HL-60/S4 (cell line): ENCODE data around the gene DRC7.
"Not testable (repeated sequence)": the region's sequence is repeated elsewhere in the genome, so short reads cannot be mapped to it uniquely, and the experiment has no call there.

Experiments used
- in situ Hi-C: fragments of 300-500 bp; cut with MboI; formaldehyde crosslinking; loops from 2 replicates; pipeline ENCODE4 v1.14.3; 2022; ENCODE audit warnings: low sequenced_read_pairs

DRC7 gene

DNA sequence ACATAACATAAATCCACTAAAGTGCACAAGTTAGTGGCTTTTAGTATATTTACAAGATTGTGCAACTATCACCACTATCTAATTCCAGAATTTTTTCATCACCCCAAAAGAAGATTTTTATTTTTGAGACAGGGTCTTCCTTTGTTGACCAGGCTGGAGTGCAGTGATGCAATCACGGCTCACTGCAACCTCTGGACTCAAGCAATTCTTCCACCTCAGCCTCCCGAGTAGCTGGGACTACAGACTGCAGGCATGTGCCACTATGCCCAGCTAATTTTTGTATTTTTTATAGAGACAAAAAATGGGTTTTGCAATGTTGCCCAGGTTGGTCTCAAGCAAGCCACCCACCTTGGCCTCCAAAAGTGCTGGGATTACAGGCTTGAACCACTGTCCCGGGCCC, 15.1 kb downstream of the DRC7 start:
- in situ Hi-C loops, result loop anchor here (25.0 kb wide), 1 partner anchor 122 kb away; no protein-coding TSS in a partner anchor

DNA sequence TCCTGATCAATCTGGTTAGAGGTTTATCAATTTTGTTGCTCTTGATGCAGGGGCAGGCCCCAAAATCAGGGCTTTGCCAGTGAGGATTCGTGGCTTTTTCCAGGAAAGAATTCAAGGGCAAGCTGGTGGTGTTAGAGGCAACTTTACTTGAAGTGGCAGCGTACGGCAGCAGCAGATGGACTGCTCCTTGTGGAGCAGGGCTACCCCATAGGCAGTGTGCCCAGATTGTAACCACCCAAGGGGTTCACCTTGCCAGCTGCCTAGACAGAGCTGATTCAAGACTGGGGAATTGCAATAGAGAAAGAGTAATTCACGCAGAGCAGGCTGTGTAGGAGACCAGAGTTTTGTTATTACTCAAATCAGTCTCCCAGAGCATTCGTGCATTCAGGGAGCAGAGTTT, 16.7 kb downstream of the DRC7 start:
- in situ Hi-C loops, result loop anchor here (25.0 kb wide), 1 partner anchor 124 kb away; no protein-coding TSS in a partner anchor

DNA sequence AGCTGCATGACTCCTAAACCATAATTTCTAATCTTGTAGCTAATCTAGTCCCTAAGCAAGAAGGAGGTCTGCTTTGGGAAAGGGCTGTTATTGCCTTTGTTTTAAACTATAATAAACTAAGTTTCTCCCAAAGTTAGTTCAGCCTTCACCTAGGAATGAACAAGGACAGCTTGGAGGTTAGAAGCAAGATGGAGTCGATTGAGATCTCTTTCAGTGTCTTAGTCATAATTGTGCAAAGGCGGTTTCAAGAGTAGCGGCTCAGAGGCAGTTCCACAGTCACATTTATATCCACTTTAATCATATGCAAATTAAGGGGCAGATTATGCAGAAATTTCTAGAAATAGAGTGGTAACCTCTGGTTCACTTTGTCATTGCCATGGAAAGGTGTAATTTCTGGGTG, 17.4 kb downstream of the DRC7 start:
- in situ Hi-C loops, result loop anchor here (25.0 kb wide), 1 partner anchor 125 kb away; no protein-coding TSS in a partner anchor

DNA sequence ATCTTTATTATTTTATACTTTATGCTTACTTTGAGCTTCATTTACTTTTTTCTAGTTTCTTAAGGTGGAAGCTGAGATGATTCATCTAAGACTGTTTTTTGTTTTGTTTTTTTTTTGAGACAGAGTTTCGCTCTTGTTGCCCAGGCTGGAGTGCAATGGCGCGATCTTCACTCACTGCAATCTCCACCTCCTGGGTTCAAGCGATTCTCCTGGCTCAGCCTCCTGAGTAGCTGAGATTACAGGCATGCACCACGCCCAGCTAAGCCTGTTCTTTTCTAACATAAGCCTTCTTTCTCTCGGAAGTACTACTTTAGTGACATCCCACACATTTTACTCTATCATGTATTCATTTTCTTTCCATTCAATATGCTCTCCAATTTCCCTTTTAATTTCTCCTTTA, 18.0 kb downstream of the DRC7 start:
- in situ Hi-C loops, result loop anchor here (25.0 kb wide), 1 partner anchor 125 kb away; no protein-coding TSS in a partner anchor

DNA sequence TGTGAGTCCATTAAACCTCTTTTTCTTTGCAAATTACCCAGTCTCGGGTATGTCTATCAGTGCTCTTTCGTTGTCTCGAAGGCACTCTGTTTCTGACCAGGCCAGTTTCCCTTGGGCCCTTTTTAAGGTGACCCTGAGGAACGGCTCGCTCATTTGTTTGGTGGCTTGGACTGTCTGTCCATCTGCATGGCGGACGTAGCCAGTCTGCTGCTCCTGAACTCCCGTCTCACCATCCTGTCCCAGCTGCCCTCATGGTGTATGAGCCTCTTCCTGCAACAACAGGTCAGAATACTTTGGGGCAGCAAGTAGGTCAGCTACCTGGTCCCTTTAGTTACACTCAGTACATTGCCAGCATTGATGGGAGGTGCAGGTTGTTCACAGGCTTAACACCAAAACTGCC, 19.0 kb downstream of the DRC7 start:
- in situ Hi-C loops, result loop anchor here (25.0 kb wide), 1 partner anchor 126 kb away; no protein-coding TSS in a partner anchor

DNA sequence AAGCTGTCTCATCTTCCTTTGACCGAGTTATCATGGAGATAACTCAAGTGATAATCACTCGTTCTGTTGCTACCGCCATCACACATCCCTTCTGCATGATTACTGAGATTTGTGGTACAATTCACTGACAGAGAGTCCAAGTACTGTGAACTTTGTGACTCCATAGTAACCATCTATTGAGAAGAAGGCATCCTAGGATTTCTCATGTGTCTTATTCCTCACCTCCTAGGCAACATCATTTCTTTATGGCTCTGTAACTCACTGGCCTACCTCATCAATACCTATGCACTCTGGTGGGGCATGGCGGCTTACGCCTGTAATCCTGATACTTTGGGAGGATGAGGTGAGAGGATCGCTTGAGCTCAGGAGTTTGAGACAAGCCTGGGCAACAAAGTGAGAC, 19.4 kb downstream of the DRC7 start:
- in situ Hi-C loops, result loop anchor here (25.0 kb wide), 1 partner anchor 127 kb away; no protein-coding TSS in a partner anchor

DNA sequence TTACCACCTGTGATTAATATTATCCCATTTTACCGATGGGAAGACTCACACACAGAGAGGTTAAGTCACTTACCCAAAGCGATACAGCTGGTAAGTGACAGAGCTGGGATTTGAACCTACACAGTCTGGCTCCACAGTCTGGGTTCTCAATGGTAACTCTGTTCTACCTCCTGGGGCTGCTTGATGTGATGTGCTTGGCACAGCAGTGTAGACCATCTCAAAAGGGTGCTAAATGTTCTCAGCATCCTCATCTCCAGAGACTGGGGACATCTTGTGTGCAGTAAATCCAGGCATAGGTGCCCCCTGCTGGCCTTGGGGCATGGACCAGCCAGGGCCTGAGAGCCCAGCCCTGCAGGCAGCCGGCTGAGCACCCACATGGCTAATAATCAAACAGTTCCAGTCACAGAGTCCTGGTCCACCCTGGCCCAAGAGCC, 25.6 kb downstream of the DRC7 start:
- in situ Hi-C loops, result loop anchor here (25.0 kb wide), 1 partner anchor 133 kb away; no protein-coding TSS in a partner anchor

DNA sequence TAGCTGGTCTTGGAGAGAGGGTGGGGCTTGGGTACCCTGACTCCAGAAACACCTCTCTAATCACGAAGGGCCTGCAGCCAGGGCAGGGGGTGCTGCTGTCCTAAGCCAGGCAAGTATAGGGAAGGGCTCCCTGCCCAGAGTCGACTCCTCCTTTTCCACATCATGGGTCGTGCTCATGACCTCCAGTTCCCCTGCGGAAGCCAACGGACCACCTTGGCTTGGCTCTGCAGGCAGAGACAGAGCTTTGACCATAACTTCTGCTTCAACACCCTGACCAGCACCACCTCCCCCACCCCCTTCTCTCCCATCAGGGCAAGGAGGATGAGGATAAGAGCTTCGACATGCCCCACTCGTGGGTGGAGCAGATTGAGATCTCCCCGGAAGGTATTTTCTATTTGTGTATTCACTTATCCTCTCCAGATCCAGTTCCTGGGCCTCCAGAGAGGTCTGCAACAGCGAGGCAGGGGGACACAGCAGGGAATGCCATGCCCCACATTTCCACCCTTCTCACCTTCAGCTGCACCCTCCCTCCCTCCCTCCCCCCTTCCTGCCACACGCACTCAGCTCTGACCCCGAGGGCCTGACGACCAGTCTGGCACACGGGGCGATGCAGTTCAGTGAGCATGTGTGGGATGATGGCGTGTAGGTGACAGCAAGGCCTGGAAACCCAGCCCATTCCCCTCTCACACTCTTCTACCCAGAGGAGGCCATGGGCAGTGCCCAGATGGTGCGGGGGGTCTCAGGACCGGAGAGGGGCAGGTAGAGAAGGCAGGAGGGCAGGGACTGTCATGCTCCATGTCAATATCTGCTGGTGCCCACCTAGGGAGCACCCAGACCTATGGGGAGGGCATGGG, 27.0 kb downstream of the DRC7 start:
- in situ Hi-C loops, result loop anchor here (25.0 kb wide), 1 partner anchor 134 kb away; no protein-coding TSS in a partner anchor

DNA sequence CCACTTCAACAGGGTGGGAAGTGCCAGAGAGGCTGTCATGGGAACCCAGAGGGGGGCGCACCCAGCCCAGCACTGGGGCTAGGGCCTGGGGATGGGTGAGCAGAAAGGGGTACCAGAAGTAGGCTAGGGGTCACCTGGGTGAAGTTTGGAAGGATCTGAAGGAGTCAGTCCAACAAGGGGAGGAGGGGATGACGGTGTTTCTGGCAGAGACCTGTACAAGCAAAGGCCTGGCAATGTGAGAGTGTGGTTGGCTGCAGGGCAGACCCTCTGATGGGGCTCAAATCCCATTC, 27.5 kb downstream of the DRC7 start:
- in situ Hi-C loops, result loop anchor here (25.0 kb wide), 1 partner anchor 135 kb away; no protein-coding TSS in a partner anchor

DNA sequence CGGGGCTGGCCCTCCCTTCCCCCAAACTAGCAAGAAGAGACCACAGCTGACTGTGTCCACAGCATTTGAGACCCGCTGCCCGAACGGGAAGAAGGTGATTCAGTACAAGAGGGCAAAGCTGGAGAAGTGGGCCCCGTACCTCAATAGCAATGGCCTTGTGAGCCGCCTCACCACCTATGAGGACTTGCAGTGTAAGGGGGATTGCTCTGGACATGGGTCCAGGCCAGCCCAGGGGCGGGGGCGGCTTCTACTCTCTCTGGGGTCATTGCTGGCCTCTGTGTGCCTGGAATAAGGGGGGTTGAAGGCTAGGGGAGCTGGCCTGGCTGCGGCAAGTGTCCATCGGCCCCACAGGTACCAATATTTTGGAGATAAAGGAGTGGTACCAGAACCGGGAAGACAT, 28.0 kb downstream of the DRC7 start:
- in situ Hi-C loops, result loop anchor here (25.0 kb wide), 1 partner anchor 135 kb away; no protein-coding TSS in a partner anchor

DNA sequence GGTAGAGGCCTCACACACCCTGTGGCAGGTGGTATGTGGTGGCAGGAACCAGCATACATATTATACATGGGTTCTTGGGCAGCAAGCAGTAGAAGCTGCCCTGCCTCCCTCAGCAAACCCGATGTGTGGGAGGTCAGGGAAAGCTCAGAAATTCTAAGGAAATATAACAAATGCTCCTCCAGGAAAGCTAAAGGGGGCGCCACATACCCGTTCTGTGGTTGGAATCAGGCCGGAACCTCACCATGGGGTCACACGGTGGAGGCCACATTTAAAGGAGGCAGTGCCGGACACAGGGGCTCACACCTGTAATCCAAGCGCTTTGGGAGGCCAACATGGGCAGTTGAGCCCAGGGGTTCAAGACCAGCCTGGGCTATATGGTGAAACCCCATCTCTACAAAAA, 28.6 kb downstream of the DRC7 start:
- in situ Hi-C loops, result loop anchor here (25.0 kb wide), 1 partner anchor 136 kb away; no protein-coding TSS in a partner anchor

DNA sequence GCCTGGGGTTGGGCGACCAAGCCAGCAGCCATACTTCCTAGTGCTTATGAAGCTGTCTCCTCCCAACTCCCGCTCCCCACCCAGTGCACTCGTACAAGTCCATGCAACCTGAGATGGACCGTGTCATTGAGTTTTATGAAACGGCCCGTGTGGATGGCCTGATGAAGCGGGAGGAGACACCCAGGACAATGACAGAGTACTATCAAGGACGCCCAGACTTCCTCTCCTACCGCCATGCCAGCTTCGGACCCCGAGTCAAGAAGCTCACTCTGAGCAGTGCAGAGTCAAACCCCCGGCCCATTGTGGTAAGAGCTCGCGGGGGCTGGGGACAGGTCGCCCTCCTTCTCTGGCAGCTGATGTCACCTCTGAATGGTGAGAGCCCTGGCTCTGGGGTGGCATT, 29.9 kb downstream of the DRC7 start:
- in situ Hi-C loops, result loop anchor here (25.0 kb wide), 1 partner anchor 137 kb away; no protein-coding TSS in a partner anchor

DNA sequence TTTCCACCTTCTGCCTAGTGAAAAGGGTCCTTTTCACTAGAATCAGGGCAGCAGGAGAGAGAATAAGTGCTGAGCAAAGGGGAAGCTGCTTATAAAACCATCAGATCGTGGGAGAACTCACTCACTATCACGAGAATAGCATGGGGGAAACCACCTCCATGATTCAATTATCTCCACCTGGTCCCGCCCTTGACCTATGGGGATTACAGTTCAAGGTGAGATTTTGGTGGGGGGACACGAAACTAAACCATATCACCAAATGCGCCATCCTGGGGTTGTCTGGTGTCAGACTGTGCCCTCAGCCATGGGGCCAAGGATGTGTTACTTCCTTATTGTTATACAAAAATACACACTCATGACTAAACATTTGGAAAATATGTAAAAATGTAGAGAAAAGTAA, 30.5 kb downstream of the DRC7 start:
- in situ Hi-C loops, result no loop called here

DNA sequence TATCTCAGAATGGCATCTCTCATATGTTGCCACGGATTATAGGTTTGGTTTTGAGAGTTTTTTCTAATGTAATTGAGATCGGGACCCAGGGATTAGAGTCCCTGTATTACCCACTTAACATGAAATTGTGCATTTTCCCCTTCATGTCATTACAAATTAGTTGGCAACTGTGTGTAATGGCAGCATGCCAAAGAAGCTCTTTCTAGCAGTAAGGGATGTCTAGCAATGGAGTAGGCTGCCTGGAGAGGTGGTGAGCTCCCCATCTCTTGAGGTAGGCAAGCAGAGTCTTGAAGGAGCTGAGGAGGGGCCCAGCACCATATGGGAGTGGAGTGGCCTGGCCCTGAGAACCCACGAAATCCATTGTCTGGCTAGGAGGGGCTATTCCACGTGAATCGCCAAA, 30.9 kb downstream of the DRC7 start:
- in situ Hi-C loops, result no loop called here

DNA sequence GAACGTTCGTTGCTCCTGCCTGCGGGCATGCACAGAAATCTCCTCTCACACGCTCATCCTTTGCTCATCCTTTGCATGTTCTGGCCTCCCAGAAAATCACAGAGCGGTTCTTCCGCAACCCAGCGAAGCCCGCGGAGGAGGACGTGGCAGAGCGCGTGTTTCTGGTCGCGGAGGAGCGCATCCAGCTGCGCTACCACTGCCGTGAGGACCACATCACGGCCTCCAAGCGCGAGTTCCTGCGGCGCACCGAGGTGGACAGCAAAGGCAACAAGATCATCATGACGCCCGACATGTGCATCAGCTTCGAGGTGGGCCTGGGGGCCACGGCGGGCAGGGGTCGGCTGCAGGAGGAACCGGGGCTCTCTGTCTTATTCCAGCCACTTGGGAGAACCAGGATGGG, 31.4 kb downstream of the DRC7 start:
- in situ Hi-C loops, result no loop called here

DNA sequence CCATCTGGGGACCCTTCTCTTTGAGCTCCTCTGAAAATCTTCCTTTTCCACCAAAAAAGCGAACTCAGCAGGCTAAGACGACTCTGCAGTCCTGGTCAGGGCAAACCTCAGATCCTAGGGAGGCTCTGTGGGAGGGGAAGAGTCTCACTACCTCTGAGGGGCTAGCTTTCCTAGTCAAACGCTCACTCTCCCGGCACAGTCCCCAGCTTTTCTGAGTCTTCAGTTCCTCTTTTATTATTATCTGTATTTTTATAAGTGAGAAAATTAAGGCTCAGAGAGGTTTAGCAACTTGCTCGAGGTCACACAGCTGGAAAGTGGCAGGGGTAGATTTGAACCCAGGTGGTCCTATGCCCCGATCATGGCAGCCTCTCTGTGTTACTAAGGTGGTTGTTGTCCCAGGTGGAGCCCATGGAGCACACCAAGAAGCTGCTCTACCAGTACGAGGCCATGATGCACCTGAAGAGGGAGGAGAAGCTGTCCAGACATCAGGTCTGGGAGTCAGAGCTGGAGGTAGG, 31.9 kb downstream of the DRC7 start:
- in situ Hi-C loops, result no loop called here

DNA sequence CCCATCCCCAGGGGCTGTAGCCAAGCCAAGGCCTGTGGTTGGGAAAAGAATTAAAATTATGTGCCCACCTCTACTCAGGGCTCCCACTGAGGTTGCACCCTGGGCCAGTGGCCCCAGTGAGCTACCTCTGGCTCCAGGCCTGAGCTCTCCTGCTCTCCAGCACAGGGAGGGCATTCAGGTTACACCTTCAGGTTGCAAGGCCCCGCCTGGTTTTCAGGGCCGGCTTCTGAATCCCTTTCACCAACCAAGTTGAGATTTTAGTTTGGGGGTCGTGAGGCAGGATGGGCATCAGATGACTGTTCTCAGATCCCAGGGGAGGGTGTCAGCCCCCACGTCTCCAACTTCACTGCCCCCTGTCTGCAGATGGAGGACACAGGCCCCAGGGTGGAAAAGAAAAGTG, 33.0 kb downstream of the DRC7 start:
- in situ Hi-C loops, result no loop called here

DNA sequence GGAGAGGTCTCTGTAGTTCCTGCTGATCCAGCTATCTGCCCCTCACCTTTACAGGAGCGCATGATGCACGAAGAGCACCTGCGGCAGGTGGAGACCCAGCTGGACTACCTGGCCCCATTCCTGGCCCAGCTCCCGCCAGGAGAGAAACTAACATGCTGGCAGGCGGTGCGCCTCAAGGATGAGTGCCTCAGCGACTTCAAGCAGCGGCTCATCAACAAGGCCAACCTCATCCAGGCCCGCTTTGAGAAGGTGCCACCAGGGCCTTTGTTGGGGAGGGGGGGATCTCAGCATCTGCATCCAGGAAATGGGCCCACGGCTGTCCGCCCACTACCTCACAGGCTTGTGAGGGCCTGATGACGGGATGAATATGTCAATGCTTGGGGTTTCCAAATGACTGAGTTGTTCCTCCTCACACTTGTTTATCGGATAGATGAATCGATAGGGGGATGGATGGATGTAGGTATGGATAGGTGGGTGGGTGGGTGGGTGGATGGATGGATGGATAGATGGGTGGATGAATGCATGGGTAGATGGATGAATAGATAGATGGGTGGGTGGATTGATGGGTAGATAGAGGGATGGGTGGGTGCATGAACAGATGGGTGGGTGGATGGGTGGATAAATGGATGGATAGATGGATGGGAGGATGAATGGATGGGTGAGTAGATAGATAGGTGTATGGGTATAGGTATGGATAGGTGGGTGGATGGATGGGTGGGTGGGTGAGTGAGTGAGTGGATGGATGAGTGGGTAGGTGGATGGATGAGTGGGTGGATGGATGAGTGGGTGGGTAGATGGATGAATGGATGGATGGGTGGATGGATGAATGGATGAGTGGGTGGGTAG, 34.0 kb downstream of the DRC7 start:
- in situ Hi-C loops, result no loop called here

DNA sequence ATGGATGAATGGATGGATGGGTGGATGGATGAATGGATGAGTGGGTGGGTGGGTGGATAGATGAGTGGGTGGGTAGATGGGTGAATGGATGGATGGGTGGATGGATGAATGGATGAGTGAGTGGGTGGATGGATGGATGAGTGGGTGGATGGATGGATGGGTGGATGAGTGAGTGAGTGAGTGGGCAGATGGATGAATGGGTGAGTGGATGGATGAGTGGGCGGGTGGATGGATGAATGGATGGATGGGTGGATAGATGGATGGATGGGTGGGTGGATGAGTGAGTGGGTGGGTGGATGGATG, 34.5 kb downstream of the DRC7 start:
- in situ Hi-C loops, result no loop called here

DNA sequence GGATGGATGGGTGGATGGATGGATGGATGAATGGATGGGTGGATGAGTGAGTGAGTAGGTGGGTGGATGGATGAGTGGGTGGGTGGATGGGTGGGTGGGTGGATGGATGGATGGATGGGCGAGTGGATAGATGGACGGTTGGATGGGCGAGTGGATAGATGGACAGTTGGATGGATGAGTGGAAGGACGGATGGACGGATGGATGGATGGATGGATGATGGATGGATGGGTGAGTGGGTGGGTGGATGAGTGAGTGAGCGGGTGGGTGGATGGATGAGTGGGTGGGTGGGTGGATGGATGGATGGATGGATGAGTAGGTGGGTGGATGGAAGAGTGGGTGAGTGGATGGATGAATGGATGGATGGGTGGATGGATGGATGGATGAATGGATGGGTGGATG, 35.2 kb downstream of the DRC7 start:
- in situ Hi-C loops, result not testable (repeated sequence)
